HK-2 (cell line): ENCODE results near the gene GRIP1.

Source experiments
- DNase-seq: peaks from one replicate; pipeline ENCODE4 v3.0.0-alpha.2; 2018; ENCODE audit not compliant: unreplicated experiment

GRIP1 gene

GRCh38 chr12:66640691-66641460 is 38.0 kb downstream of the GRIP1 start:
- DNase-seq: no peak

DNA sequence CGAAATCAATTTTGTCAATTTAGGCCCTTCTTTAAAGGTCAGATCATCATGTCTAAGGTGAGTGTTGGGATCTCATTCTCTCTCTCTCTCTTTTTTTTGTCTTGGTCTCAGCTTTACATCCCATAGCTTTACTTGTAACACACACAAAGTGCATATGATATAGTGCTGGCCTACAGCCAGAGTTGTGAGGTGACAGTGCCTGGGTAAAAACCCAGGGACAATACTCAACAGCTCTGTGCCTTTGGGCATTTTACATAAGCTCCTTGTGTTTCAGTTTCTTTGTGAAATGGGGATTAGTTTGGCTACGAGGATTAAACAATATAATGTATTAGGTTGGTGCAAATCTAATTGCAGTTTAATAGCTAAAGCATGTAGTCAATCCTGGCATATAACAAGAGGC is 40.2 kb downstream of the GRIP1 start:
- no peak for DNase-seq

DNA sequence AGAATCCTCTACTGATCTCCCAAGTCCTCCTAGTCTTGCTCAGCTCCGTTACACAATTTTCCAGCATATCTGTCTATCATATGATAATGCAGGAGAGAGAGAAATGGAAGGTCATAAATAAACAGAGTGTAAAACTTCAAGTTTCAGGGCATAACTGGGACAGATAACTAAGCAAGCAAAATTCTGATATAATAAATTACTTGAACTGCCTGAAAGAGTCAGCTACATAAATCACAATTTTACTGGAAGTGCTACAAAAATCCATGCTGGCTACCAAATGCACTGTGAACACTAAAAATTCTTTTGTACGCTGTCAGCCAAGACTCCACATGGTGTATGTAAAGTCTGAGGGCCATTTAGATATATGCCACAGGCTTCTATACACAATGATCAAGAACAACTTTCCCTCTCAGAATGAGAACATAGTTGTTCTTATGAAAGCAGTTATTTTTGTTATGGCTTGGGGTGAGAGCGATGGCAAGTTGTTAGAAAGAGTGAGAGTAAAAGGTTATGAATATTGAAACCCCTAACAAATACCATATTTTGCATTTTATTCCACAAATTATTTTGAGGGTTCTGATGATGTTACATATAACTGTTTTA is 41.1 kb downstream of the GRIP1 start:
- no peak for DNase-seq

GRCh38 chr12:66636771-66637170 is 42.1 kb downstream of the GRIP1 start:
- DNase-seq: no peak

DNA sequence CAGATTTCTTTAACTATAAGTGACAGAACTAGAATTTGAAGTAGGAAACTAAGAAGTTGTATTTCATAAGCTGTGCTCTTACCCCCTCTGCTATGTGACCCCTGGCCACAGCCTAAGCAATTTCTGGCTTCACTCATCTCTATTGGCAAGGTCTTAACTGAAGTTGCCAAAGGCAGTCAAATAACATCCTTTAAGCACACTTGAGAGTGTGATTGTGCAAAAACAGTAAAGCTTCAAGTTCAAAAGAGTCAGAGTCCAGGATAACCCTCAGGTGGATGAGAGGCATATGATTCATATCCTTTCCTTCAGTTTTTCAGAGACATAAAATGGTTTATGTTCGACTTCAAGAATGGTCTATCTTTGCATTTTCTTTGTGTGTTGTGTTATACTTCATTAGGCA is 45.2 kb downstream of the GRIP1 start:
- DNase-seq: no peak

- DNase-seq: no peak
Observed at GRCh38 chr12:66629138-66629870, 49.6 kb downstream of the GRIP1 start.

DNA sequence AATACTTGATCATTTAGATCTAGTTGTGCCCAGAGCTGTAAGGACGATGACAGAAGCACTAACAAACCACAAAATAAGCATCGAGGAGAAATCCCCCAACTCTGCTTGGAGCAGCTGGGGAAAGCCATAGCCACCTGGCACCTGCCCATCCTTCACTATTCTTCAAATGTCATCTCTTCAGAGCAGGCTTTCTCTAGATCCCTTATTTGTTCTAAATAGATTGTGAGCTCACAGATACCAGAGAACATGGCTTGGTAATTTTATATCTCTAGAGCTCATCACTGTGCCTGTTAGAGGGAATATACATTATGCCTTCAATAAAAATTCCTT is 50.9 kb downstream of the GRIP1 start:
- no peak for DNase-seq

DNA sequence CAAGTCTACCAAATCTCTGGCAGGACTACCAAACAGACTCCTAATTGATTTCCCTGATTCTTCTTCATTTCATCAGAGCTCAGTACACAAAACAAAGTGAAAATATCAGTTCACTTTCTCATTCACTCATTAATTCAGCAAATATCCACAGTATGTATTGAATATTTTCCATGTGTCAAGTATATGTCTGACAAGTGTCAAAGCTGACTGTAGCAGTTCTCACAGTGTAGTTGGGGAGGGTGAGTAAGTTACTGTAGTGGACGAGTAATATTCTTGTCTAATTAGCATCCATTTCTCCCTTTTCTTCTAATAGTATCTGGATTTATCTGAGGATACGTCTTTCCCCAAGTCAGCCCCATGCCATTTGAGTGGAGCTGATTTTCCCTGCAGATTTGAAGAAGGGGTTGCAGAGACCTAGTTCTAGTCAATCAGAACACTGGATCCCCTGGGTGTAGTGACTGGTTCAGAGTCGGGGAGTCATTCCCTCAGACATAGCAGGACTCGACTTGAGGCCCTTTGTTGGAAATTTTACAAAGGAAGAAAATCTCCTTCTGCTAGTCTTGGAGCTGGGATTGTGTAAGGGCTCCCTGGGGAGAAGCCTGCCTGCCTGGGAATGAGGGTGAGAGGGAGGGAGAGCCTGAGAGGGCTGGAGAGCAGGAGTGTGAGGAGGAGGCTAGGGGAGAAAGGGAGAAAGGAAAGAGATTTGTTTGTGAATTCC is 51.4 kb downstream of the GRIP1 start:
- DNase-seq: no peak

GRCh38 chr12:66624806-66625205 is 54.1 kb downstream of the GRIP1 start:
- no peak for DNase-seq

DNA sequence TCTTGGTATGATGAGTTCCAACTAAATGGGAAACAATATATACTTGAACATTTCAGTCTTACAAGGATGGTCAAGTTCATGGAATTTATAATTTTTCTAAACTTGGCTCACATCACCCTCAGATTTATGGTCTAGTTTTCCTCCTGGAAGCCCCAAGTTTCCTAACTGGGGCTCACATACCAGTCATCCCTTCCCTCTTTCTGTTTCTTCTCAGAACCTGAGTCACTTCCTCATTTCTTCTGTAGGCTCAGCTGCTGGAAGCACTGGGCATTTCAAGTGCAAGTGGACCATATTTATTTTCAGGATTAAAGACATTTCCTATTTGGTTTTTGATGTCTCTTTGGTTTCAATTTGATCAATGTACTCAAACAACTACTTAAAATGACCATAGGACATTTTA is 55.4 kb downstream of the GRIP1 start:
- DNase-seq: no peak

DNA sequence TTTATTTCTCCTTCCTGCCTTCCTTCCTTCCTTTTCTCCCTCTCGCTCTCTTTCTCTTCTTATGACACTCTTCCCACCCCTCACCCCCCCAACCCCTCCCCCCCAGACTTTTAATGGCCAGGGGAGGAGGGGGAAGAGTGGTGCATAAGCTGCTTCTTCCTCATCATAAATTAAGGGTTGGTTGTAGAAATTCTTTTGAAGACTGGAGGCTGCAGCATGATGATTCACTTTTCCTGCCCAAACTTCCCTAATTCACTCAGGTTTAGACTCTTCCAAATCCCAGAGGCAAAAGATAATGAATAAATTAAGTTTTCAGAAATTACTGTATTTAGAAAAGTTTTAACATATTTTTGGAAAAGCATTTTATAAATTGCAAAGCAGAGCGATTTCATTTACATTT is 58.2 kb downstream of the GRIP1 start:
- DNase-seq: no peak

DNA sequence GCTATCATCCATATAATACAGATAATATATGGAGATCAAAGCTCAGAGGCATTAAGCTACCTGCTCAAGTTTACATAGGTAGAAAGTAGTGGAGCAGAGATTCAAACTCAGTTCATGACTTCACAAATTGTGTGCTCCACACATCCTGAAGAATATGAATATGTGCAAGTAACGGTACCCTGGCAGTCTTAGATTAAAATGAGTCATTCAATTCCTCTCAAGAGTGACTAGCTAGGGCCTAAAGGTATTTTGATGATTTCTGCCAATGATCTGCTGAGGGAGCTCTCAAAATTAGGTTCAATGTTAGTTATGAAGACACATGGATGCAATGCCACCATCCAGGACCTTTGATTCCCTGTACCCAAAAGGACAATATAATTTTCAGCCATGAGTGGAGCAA is 58.9 kb downstream of the GRIP1 start:
- no peak for DNase-seq

DNA sequence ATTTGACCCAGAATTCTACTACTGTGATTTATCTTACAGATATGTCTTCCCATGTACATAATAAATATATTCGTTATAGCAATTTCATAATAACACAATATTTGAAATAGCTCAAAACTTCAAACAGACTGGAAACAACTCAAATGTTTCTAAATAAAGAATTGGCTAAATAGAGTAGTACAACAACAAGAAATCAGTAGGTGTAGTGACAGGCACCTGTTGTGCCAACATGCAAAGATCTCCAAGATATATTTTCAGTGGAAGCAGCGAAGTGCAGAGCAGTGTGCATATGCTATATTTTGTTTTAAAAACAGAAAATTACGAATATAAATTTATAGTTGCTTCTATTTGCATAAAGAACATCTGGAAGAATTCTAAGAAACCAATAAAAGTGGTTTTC is 60.9 kb downstream of the GRIP1 start:
- DNase-seq: no peak

GRCh38 chr12:66612090-66612775 is 66.6 kb downstream of the GRIP1 start:
- DNase-seq: no peak

GRCh38 chr12:66607147-66607546 is 71.7 kb downstream of the GRIP1 start:
- DNase-seq: no peak

- DNase-seq: no peak
Observed at GRCh38 chr12:66605293-66605692, 73.6 kb downstream of the GRIP1 start.

DNA sequence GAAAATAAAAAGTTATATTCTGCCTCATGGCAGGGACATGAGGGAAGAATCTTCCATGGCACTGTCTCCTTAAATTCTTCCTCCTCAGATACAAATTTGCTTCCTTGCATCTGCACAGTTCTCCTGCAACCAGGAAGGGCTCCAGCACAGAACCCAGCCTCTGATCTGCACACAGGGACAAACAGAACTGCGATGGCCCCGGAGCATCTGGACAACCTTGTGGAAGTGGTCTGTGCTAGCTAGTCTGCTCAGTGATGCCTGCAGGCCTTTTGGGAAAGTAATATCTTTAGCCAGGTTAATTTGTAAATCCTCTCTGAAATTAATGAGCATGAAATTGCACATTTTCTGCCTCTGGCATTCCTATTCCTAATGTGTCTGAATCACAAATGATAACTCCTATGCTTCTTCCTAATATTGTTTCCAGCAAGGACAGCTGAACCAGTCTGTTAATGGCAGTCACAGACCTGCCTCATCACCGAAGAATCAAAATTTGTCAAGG is 74.8 kb downstream of the GRIP1 start:
- DNase-seq: no peak

- DNase-seq: no peak
Observed at GRCh38 chr12:66603461-66603860, 75.4 kb downstream of the GRIP1 start.

DNA sequence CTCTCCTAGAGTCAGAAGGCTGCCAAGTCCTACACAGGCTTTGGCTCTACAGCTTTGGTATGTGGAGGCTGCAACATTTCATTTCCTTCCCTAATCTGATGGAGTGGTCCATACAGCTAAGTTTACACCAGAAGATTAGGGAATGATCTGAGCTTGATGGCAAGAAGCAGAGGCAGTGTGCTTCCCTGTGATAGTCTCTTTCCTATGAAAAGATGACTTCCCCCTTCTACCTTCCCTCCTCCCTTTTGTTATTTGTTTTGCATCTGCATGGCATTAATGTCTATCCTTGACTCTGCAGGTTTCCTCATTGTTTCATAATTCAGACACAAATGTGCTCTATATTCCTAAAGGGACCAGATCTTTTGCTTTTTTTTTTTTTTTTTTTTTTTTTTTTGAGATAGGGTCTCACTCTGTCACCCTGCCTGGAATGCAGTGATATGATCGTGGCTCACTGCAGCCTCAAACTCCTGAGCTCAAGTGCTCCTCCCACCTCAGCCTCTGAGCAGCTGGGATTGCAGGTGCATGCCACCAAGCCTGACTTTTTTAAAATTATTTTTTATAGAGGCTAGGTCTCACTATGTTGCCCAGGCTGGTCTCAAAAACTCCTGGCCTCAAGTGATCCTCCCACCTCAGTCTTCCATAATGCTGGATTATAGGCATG is 76.3 kb downstream of the GRIP1 start:
- DNase-seq: no peak

DNA sequence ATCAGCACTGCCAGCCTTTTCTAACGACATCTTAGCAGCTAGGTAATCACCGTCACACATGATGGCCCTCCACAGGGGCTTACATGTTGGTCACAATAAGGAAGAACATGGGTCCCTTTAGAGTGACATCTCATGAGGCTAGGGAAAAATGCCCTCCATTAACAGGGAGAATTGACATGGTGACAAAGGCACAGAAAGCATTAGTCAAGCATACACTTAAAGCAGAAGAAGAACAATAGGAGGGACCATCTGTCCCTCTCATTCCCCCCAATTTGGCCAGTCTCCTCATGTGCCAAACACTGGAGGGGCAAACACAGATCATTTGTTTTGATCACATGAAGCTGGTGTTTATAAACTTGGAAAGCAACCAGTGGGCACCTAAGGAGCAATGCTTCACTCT is 78.0 kb downstream of the GRIP1 start:
- no peak for DNase-seq

DNA sequence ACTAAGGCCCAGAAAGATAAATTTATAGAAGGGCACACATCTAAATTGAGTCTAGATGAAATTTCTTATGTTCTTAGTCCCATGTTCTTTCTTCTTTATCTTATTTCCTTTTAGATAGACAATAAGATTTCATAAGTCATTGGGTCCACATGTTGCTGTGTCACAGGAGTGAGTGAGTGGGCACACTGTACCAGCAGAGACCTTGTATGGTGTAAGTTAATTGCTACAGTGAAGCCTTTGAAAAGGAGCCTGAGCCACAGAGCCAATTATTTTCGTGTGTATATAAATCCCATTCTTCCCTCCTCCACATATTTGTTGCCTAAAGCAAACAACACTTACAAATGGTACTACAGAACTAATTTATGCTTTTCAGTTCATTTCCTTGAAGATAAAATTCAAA is 79.1 kb downstream of the GRIP1 start:
- DNase-seq: no peak
